GM23338 (cell line): ENCODE data around the gene FKBP1A. TPM values are rescaled to one million over a fixed set of nuclear protein-coding genes. Genes with fewer than 3 reads are reported as not detected.

Experiments used
- ATAC-seq: fragments of 200-7000 bp; cut with Tn5 transposase; 3 replicates; pipeline ENCODE4 v1.9.1; 2020
- DNase-seq: peaks from one replicate; pipeline ENCODE4 v3.0.0-alpha.2; 2015; ENCODE audit warnings: low spot score
- H2AFZ ChIP-seq: fragments of 200-600 bp; sonication (generic); 2 replicates; pipeline ENCODE4 v1.8.0; 2016; ENCODE audit warnings: antibody characterized with exemption, mild to moderate bottlenecking, moderate library complexity
- H3F3A ChIP-seq: fragments of 200-600 bp; sonication (generic); replicated peaks from 2 replicates; pipeline ENCODE4 v1.8.0; 2017; ENCODE audit warnings: antibody characterized with exemption, mixed run types, low read depth
- H3K27ac ChIP-seq: fragments of 200-600 bp; sonication (generic); 2 replicates; pipeline ENCODE4 v1.6.1; 2016; ENCODE audit warnings: low read depth
- H3K27me3 ChIP-seq: fragments of 200-600 bp; sonication (generic); 2 replicates; pipeline ENCODE4 v1.8.0; 2016; ENCODE audit warnings: mild to moderate bottlenecking, mixed run types, moderate library complexity; ENCODE audit not compliant: insufficient read depth
- H3K36me3 ChIP-seq: fragments of 200-600 bp; sonication (generic); 2 replicates; pipeline ENCODE4 v1.8.0; 2016; ENCODE audit warnings: mild to moderate bottlenecking; ENCODE audit not compliant: insufficient read depth
- H3K4me1 ChIP-seq: fragments of 200-600 bp; sonication (generic); 2 replicates; pipeline ENCODE4 v1.8.0; 2016; ENCODE audit warnings: mild to moderate bottlenecking, moderate library complexity; ENCODE audit not compliant: insufficient read depth
- H3K4me2 ChIP-seq: fragments of 200-600 bp; sonication (generic); 2 replicates; pipeline ENCODE4 v1.7.1; 2017; ENCODE audit warnings: mixed run types
- H3K4me3 ChIP-seq: fragments of 200-600 bp; sonication (generic); 2 replicates; pipeline ENCODE4 v1.6.1; 2016; ENCODE audit warnings: mixed run types
- H3K79me2 ChIP-seq: fragments of 200-600 bp; sonication (generic); replicated peaks from 2 replicates; pipeline ENCODE4 v1.8.0; 2017; ENCODE audit warnings: mild to moderate bottlenecking; ENCODE audit not compliant: insufficient read depth
- H3K9me2 ChIP-seq: fragments of 200-600 bp; sonication (generic); 2 replicates; pipeline ENCODE4 v1.8.0; 2017; ENCODE audit not compliant: insufficient read depth
- H4K20me1 ChIP-seq: fragments of 200-600 bp; sonication (generic); replicated peaks from 2 replicates; pipeline ENCODE4 v1.8.0; 2017; ENCODE audit warnings: mild to moderate bottlenecking; ENCODE audit not compliant: insufficient read depth
- H3K27ac Mint-ChIP-seq: 2 replicates; pipeline ENCODE4 v1.8.0; 2020; ENCODE audit warnings: inconsistent platforms, mild to moderate bottlenecking, moderate library complexity, mixed read lengths
- H3K27me3 Mint-ChIP-seq: 3 replicates; pipeline ENCODE4 v1.8.0; 2022; ENCODE audit warnings: low read depth, mild to moderate bottlenecking, moderate library complexity, mixed read lengths, inconsistent platforms; ENCODE audit not compliant: insufficient read depth, poor library complexity
- H3K36me3 Mint-ChIP-seq: 3 replicates; pipeline ENCODE4 v1.8.0; 2021; ENCODE audit warnings: low read depth, mild to moderate bottlenecking, inconsistent platforms, moderate library complexity, mixed read lengths
- H3K4me1 Mint-ChIP-seq: 3 replicates; pipeline ENCODE4 v1.8.0; 2020; ENCODE audit warnings: mild to moderate bottlenecking, inconsistent platforms, mixed read lengths
- H3K4me3 Mint-ChIP-seq: 3 replicates; pipeline ENCODE4 v1.8.0; 2021; ENCODE audit warnings: moderate library complexity, mild to moderate bottlenecking, inconsistent platforms, mixed read lengths
- H3K9me3 Mint-ChIP-seq: 3 replicates; pipeline ENCODE4 v1.8.0; 2020; ENCODE audit warnings: moderate library complexity, mild to moderate bottlenecking, inconsistent platforms, mixed read lengths
- CREB1 ChIP-seq: fragments of 250-450 bp; sonication (Bioruptor Pico); IDR thresholded peaks from 2 replicates; pipeline ENCODE4 v1.5.0; 2020; ENCODE audit warnings: low read depth, mild to moderate bottlenecking, moderate library complexity
- CTCF ChIP-seq, 2 experiments: fragments of 200-600 bp in 1 of 2; sonication (generic) in 1 of 2; conservative IDR thresholded peaks; 2 replicates each; pipeline versions ENCODE4 v1.5.1 to v1.6.1; 2016 to 2017; ENCODE audit warnings: antibody characterized with exemption in 2 of 2, low read depth in 2 of 2, mild to moderate bottlenecking in 2 of 2, moderate library complexity in 1 of 2
- ETS1 ChIP-seq: IDR thresholded peaks from 2 replicates; pipeline ENCODE4 v1.6.1; 2016; ENCODE audit warnings: antibody characterized with exemption
- EZH2 ChIP-seq: fragments of 200-600 bp; sonication (generic); IDR thresholded peaks from one replicate; pipeline ENCODE4 v1.8.0; 2017; ENCODE audit warnings: antibody characterized with exemption, mild to moderate bottlenecking, low read depth; ENCODE audit not compliant: unreplicated experiment
- EZH2phosphoT487 ChIP-seq: fragments of 200-600 bp; sonication (generic); IDR thresholded peaks from one replicate; pipeline ENCODE4 v1.8.1; 2018; ENCODE audit warnings: antibody characterized with exemption; ENCODE audit not compliant: unreplicated experiment
- JUNB ChIP-seq: IDR thresholded peaks from one replicate; pipeline ENCODE4 v1.6.1; 2016; ENCODE audit warnings: antibody characterized with exemption; ENCODE audit not compliant: unreplicated experiment
- NANOG ChIP-seq: IDR thresholded peaks from 2 replicates; pipeline ENCODE4 v1.6.1; 2016; ENCODE audit warnings: antibody characterized with exemption, borderline replicate concordance
- POLR2AphosphoS5 ChIP-seq: IDR thresholded peaks from 2 replicates; pipeline ENCODE4 v1.6.1; 2016; ENCODE audit warnings: antibody characterized with exemption, low read depth
- REST ChIP-seq: IDR thresholded peaks from one replicate; pipeline ENCODE4 v1.6.1; 2018; ENCODE audit warnings: antibody characterized with exemption; ENCODE audit not compliant: unreplicated experiment
- STAT1 ChIP-seq: IDR thresholded peaks from one replicate; pipeline ENCODE4 v1.6.1; 2016; ENCODE audit warnings: antibody characterized with exemption; ENCODE audit not compliant: unreplicated experiment
- ZNF114 ChIP-seq: fragments of 250-450 bp; sonication (Bioruptor Pico); IDR thresholded peaks from 2 replicates; pipeline ENCODE4 v1.5.0; 2020; ENCODE audit warnings: mild to moderate bottlenecking, moderate library complexity
- ZNF331 ChIP-seq: fragments of 250-450 bp; sonication (Bioruptor Pico); IDR thresholded peaks from 2 replicates; pipeline ENCODE4 v1.5.0; 2020; ENCODE audit warnings: low read depth, mild to moderate bottlenecking, moderate library complexity
- ZNF462 ChIP-seq: fragments of 250-450 bp; sonication (Bioruptor Pico); IDR thresholded peaks from 2 replicates; pipeline ENCODE4 v1.5.0; 2020; ENCODE audit warnings: mild to moderate bottlenecking, moderate library complexity
- polyA plus RNA-seq: library from polyadenylated mRNA; unstranded; fragments of >200 nt; fragmentation: Nextera tagmentation; extraction: Ambion mirVana; gene quantifications from 2 replicates; pipeline ENCODE4 v1.2.1, GENCODE V29; 2016
- total RNA-seq: library from RNA; depleted of rRNA; stranded (reverse); fragments of >200 nt; shearing (Covaris generic); gene quantifications from 2 replicates; pipeline ENCODE4 v1.2.3, GENCODE V29; 2014

The FKBP1A gene
- total and polyA plus RNA-seq, 2 experiments from 2014 or later = 171 to 350 TPM

GRCh38 chr20:1389703-1390580 lies 2.9 kb downstream of the FKBP1A start:
- Histone ChIP-seq H3K27me3 (peaks cover 6% of the 10 kb centered on the region), H2AFZ (no peak overlapping the region), H4K20me1 (peaks cover 63% of the 10 kb centered on the region), H3K4me3 (peak overlapping the region; percentile 91; the same call in 1 of the 2 replicates), H3K9me2 (peaks cover 4% of the 10 kb centered on the region; the same call in 1 of the 2 replicates), H3F3A (0 out of 2 replicates have a peak, but pooled peaks cover 5% of the 10 kb centered on the region), H3K36me3 (no peaks in the 10 kb centered on the region), H3K79me2 (peaks cover 78% of the 10 kb centered on the region), H3K4me1 (peaks cover 39% of the 10 kb centered on the region), H3K4me2 (peak overlapping the region; percentile 99), H3K27ac (no peak overlapping the region)
- no peak for TF ChIP-seq EZH2phosphoT487
- TF ChIP-seq NANOG = no peak
- TF ChIP-seq CTCF (conservative IDR thresholded peaks at IDR 0.05; ENCODE audit: low read depth in 2 of 2) = no peak
- no peak for TF ChIP-seq STAT1
- TF ChIP-seq CREB1 = no peak
- TF ChIP-seq ZNF114 (CRISPR knock-in tag) = no peak
- TF ChIP-seq JUNB = no peak
- no peak for TF ChIP-seq ZNF331
- TF ChIP-seq POLR2AphosphoS5 = no peak
- no peak for TF ChIP-seq REST
- no peak for TF ChIP-seq EZH2
- no peak for TF ChIP-seq ZNF462 (CRISPR knock-in tag)
- TF ChIP-seq ETS1 = no peak
- peaks cover 2% of the 10 kb centered on the region; the same call in 1 of the 3 replicates for H3K36me3 Mint-ChIP-seq
- H3K27ac Mint-ChIP-seq = peak overlapping the region; percentile 89
- DNase-seq (peak; percentile 36), ATAC-seq (no peak)
- H3K9me3 Mint-ChIP-seq = no peaks in the 10 kb centered on the region; the same call in 2 of the 3 replicates
- H3K4me1 Mint-ChIP-seq = peaks cover 50% of the 10 kb centered on the region
- peak overlapping the region; percentile 96 for H3K4me3 Mint-ChIP-seq
- H3K27me3 Mint-ChIP-seq = peaks cover 8% of the 10 kb centered on the region
